ENCODE measurements around the gene MTHFD2.

Gene MTHFD2

DNA sequence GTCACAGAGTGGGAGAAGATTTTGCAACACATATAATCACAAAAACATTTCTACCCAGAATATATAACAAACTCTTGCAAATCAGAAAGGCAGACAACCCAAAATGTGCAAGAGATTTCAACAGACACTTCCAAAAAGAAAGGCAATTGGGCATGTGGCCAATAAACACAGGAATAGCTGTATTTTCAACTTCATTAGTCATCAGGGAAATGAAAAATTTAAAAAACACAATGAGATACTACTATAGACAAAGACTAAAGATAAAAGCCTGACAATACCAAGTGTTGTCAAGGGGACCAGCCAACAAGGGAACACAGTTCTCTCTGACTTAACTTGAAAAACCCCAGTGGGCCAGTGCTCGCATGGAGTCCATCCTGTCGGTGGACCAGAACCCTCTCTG is 40.5 kb downstream of the MTHFD2 start:
- no peak overlapping the region for H3K4me3 ChIP-seq (ENCODE audit: low read depth, low read length)
- TF ChIP-seq, protein P1, sequence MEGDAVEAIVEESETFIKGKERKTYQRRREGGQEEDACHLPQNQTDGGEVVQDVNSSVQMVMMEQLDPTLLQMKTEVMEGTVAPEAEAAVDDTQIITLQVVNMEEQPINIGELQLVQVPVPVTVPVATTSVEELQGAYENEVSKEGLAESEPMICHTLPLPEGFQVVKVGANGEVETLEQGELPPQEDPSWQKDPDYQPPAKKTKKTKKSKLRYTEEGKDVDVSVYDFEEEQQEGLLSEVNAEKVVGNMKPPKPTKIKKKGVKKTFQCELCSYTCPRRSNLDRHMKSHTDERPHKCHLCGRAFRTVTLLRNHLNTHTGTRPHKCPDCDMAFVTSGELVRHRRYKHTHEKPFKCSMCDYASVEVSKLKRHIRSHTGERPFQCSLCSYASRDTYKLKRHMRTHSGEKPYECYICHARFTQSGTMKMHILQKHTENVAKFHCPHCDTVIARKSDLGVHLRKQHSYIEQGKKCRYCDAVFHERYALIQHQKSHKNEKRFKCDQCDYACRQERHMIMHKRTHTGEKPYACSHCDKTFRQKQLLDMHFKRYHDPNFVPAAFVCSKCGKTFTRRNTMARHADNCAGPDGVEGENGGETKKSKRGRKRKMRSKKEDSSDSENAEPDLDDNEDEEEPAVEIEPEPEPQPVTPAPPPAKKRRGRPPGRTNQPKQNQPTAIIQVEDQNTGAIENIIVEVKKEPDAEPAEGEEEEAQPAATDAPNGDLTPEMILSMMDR (IDR thresholded peaks at IDR 0.05; ENCODE audit: insufficient read depth, low read depth, low read length, missing control alignments) = no peak
- DNase-seq (ENCODE audit: low read depth) = no peak

DNA sequence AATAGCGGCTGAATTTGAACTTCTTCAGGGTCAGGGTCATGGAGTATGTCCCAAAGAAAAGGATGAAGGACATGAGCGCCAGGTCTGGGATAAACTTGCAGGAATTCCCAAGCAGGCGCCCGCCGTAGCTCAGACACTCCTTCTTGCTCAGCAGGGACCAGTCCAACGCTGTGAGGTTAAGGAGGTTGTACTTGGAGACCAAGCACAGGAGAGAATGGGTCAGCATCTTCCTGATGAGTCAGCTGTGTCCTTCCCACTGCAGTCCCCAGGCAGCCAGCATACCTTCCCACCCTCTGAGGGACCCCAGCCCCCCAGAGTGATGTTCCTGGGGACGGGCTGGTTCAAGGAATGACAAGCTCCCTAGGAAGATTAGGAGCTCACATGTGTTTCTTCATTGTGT is 40.9 kb downstream of the MTHFD2 start:
- TF ChIP-seq, protein P1 (IDR thresholded peaks at IDR 0.05; ENCODE audit: insufficient read depth, low read depth, low read length, missing control alignments) = no peak
- no peak for DNase-seq (ENCODE audit: low read depth)
- H3K4me3 ChIP-seq (ENCODE audit: low read depth, low read length) = no peak overlapping the region

DNA sequence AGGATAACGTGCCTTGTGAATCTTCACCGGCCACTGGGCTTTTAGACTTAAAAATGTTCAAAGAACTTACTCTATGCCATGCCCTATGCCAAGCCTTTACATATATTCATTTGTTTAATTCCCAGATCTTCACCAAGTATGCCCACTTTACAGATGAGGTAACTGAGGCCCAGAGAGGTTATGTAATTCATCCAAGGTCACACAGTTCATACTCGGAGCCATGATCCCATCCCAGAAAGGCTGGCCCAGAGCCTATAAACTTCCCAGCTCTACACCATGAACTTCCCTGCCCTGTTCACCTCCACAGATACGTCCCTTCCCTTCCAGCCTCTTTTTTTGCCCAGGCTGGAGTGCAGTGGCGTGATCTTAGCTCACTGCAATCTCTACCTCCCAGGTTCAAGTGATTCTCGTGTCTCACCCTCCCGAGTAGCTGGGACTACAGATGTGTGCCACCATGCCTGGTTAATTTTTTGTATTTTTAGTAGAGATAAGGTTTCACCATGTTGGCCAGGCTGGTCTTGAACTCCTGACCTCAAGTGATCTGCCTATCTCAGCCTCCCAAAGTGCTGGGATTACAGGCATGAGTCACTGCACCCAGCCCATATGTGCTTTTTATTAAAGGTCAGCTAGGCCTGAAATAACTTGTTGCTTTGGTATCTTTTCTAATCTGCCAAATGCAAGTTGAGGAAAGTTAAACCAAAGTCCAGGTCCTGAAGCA is 44.1 kb downstream of the MTHFD2 start:
- TF ChIP-seq, protein P1 (IDR thresholded peaks at IDR 0.05; ENCODE audit: insufficient read depth, low read depth, low read length, missing control alignments) = no peak
- no peak overlapping the region for H3K4me3 ChIP-seq (ENCODE audit: low read depth, low read length)
- DNase-seq (ENCODE audit: low read depth) = no peak

DNA sequence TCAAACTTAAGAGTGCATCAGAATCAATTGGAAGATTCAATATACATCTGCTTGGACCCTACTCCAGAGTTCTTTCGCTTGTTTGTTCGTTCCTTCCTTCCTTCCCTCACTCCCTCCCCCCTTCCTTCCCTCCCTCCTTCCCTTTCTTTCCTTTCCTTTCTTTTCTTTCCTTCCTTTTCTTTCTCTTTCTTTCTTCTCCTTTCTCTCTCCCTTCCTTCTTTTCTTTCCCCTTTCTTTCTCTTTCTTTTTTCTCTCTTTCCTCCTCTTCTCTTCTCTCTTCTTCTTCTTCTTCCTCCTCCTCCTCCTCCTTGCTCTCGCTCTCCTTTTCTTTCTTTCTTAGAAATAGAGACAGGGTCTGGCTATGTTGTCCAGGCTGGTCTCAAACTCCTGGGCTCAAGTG is 45.9 kb downstream of the MTHFD2 start:
- DNase-seq (ENCODE audit: low read depth) = no peak
- TF ChIP-seq, protein P1 (IDR thresholded peaks at IDR 0.05; ENCODE audit: insufficient read depth, low read depth, low read length, missing control alignments) = no peak
- no peak overlapping the region for H3K4me3 ChIP-seq (ENCODE audit: low read depth, low read length)

DNA sequence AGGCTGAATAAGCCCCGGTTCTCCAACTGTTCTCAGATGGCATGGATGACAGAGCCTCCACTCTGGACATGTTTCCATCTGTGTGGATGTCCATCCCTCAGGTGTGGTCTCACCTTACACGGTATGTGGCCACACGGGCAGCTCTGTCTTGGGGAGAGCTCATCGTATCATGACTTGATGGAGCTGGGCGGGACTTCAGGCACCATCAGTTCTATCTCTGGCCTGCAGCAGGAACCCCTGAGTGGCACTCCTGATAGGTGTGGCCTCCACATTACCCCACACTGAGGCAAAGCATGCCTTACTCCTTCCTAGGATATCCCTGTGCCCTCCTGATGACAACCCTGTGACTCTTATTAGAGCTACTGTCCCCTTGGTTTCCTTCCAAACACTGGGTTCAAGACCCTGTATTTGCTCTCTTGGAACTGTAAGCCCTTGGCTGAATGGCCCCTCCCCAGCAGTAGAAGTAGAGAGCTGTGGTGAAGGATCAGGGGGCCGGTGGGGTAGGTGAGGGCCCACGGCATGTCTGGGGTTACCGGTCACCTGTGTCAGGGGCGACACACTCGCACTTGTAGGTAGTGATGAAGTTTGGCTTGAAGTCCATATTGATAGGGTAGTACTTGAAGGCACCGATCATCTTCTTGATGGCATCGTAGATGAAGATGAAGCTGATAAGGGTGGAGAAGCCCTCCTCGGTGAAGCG is 48.2 kb downstream of the MTHFD2 start:
- no peak for DNase-seq (ENCODE audit: low read depth)
- no peak overlapping the region for H3K4me3 ChIP-seq (ENCODE audit: low read depth, low read length)
- TF ChIP-seq, protein P1 (IDR thresholded peaks at IDR 0.05; ENCODE audit: insufficient read depth, low read depth, low read length, missing control alignments) = no peak

DNA sequence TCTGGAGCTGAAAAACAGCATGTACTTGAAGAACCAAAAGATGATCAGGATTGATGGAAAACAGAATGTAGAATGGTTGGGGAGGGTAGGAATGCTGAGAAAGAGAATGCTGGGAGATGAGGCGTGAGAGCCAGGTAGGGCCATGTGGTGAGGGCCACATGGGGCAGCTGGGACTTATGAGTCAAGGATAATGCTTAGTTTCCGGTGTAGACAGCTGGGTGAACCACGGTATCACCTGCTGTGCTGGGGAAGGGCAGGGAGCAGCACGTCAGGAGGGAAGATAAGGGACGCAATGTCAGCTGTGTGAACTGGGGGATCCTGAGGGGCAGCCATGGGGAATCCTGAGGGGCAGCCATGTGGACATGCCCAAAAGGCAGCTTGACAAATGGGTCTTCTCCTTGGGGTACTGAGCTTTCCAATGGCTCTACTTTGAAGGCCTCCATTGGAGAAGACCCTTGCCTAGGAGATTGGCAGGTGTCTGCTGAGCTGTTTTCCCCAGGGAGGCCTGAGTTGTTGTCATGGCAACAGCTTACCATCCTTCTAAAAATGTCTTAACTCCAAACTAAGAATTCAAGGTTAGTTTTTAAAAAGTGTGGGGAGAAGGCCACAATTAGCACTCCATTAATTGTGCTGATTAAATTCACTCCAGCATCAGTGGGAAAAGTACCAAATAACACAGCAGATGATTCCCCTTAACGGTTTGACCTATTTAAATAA is 51.1 kb downstream of the MTHFD2 start:
- DNase-seq (ENCODE audit: low read depth) = no peak
- no peak overlapping the region for H3K4me3 ChIP-seq (ENCODE audit: low read depth, low read length)
- TF ChIP-seq, protein P1 (IDR thresholded peaks at IDR 0.05; ENCODE audit: insufficient read depth, low read depth, low read length, missing control alignments) = no peak

Data from GM12865 (cell line).